ENCODE data around the gene AKTIP.
"Not testable (repeated sequence)": the region's sequence is repeated elsewhere in the genome, so short reads cannot be mapped to it uniquely, and the experiment has no call there.

AKTIP gene

GRCh38 chr16:53523126-53523804 is 20.3 kb upstream of the AKTIP start:
- no peak for DNase-seq (ENCODE audit: low read depth)
- H3K4me3 ChIP-seq (ENCODE audit: low read length): no peak overlapping the region
- TF ChIP-seq, protein P1, sequence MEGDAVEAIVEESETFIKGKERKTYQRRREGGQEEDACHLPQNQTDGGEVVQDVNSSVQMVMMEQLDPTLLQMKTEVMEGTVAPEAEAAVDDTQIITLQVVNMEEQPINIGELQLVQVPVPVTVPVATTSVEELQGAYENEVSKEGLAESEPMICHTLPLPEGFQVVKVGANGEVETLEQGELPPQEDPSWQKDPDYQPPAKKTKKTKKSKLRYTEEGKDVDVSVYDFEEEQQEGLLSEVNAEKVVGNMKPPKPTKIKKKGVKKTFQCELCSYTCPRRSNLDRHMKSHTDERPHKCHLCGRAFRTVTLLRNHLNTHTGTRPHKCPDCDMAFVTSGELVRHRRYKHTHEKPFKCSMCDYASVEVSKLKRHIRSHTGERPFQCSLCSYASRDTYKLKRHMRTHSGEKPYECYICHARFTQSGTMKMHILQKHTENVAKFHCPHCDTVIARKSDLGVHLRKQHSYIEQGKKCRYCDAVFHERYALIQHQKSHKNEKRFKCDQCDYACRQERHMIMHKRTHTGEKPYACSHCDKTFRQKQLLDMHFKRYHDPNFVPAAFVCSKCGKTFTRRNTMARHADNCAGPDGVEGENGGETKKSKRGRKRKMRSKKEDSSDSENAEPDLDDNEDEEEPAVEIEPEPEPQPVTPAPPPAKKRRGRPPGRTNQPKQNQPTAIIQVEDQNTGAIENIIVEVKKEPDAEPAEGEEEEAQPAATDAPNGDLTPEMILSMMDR (IDR thresholded peaks at IDR 0.05; ENCODE audit: insufficient read depth, low read depth, low read length, missing control alignments): no peak

DNA sequence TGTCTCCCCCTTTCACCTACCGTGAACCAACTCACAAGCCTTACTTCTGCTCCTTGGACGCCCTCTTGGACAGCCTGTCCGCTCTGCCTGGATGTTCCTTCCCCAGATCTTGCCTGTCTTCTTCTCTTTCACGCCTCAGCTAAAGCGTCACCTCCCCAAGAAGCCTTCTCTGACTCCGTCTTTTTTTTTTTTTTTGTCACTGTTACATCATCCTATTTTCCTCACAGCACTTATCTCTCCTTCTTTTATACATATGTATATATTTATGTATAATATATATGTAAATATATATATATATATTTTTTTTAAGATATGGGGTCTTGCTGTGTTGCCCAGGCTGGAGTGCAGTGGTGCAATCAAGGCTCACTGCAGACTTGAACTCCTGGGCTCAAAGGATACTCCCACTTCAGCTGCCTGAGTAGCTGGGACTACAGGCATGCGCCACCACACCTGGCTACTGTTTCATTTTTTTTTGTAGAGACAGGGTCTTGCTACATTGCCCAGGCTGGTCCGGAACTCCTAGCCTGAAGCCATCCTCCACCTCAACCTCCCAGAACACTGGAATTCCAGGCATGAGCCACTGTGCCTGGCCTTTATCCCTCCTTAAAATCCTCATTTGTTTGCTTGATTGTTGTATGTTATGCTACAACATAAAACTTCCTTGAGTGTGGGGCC is 16.5 kb upstream of the AKTIP start:
- TF ChIP-seq, protein P1 (IDR thresholded peaks at IDR 0.05; ENCODE audit: insufficient read depth, low read depth, low read length, missing control alignments): no peak
- no peak for DNase-seq (ENCODE audit: low read depth)
- H3K4me3 ChIP-seq (ENCODE audit: low read length): no peak overlapping the region

DNA sequence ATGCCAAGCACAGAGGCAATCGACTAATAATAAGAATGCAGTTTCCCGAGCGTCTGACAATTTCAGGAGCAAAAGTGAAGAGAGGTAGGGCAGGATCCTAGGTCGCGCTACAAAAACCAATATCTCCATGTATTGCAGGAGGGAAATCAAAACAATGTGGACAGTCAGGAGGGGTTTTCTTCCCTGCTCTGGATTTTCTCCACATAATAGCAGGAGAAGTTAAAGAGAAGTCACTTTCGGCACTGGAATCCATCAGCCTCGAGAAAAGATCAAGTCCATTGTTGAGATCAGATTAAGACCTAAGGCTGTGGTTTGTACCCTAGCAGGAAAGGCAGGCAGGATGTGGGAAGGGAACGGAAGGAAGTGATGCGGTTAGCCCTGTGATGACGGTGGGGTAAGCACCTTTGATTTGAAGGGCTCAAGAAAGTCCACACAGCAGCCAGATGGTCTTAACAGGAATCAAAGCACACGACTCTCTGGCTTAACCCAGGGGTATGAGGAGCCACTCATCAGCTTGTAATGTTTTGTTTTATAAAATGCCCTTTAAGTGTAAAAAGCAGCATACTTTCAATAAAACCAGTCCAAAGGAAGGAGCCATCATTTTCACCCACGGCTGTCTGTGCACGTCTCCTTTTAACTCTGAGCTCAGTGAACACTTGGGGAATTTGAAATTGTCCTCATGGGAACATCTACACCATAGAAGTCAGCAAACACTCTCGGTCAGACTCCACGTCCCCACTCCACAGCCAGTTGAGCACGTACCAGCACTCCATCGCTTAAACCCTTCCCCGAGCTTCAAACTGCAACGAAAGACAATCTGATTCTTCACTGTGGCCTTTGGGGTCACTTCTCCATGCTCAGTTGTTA is 15.8 kb upstream of the AKTIP start:
- H3K4me3 ChIP-seq (ENCODE audit: low read length): no peak overlapping the region
- DNase-seq (ENCODE audit: low read depth): no peak
- TF ChIP-seq, protein P1 (IDR thresholded peaks at IDR 0.05; ENCODE audit: insufficient read depth, low read depth, low read length, missing control alignments): no peak

DNA sequence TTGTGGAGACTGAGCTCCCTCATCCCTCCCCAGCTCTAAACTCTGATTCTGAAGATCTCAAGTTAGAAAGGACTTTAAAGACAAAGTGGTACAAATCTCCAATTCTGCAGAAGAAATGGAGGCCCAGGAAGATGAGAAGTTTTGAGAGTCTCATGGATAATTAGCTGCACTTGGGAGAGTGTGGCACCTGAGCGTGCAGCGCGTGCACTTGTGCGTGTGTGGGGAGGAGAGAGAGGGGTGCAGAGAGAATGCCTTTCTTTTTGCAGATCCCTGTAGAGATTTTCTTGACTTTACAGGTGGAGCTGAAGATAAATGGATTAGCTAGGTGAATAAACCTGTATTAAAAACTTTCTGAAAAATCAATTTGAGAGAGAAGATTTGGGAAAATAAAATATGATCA is 14.8 kb upstream of the AKTIP start:
- TF ChIP-seq, protein P1 (IDR thresholded peaks at IDR 0.05; ENCODE audit: insufficient read depth, low read depth, low read length, missing control alignments): no peak
- H3K4me3 ChIP-seq (ENCODE audit: low read length): no peak overlapping the region
- no peak for DNase-seq (ENCODE audit: low read depth)

DNA sequence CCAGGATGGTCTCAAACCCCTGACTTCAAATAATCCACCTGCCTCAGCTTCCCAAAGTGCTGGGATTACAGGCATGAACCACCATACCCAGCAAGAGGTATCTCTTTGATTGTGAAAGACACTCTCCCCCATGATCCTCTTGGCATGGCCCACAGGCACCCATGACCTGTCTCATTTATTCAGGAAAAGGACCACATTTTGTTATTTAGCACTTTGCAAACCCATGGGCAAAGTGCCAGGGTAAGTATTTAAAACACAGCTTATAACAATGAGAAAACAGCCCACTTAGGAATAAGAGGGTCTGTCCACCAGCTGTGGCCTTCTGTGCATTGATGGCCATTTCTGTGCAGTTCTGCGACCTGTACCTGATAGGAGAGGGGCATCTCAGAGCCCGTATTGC is 12.8 kb upstream of the AKTIP start:
- no peak overlapping the region for H3K4me3 ChIP-seq (ENCODE audit: low read length)
- DNase-seq (ENCODE audit: low read depth): no peak

GRCh38 chr16:53515259-53515658 is 12.2 kb upstream of the AKTIP start:
- no peak for DNase-seq (ENCODE audit: low read depth)
- no peak overlapping the region for H3K4me3 ChIP-seq (ENCODE audit: low read length)
- TF ChIP-seq, protein P1 (IDR thresholded peaks at IDR 0.05; ENCODE audit: insufficient read depth, low read depth, low read length, missing control alignments): no peak

More for the DNA sequence above, 12.8 kb upstream of the AKTIP start:
- TF ChIP-seq, protein P1 (IDR thresholded peaks at IDR 0.05; ENCODE audit: insufficient read depth, low read depth, low read length, missing control alignments): no peak

DNA sequence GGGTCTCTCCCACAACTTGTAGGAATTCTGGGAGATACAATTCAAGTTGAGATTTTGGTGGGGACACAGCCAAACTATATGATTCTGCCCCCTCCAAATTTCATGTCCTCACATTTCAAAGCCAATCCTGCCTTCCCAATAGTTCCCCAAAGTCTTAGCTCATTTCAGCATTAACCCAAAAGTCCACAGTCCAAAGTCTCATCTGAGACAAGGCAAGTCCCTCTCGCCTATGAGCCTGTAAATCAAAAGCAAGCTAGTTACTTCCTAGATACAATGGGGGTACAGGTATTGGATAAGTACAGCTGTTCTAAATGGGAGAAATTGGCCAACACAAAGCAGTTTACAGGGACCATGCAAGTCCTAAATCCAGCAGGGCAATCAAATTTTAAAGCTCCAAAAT is 9.8 kb upstream of the AKTIP start:
- DNase-seq (ENCODE audit: low read depth); H3K4me3 ChIP-seq (ENCODE audit: low read length): not testable (repeated sequence)

Data from epithelial cell of esophagus (primary cell).